GM08714 (cell line): Measurements from ENCODE around the gene ALDH3A2.
"Not testable (repeated sequence)": the region's sequence is repeated elsewhere in the genome, so short reads cannot be mapped to it uniquely, and the experiment has no call there.

ENCODE experiments used
- H3K4me3 ChIP-seq: fragments of 200-500 bp; sonication (Bioruptor generic); 2 replicates; pipeline ENCODE4 v1.5.1; 2014; ENCODE audit warnings: mild to moderate bottlenecking, low read length, inconsistent platforms
- ZNF274 ChIP-seq: IDR thresholded peaks from 2 replicates; pipeline ENCODE4 v1.6.1; 2012; ENCODE audit warnings: mild to moderate bottlenecking, low read depth, low read length

ALDH3A2 gene

DNA sequence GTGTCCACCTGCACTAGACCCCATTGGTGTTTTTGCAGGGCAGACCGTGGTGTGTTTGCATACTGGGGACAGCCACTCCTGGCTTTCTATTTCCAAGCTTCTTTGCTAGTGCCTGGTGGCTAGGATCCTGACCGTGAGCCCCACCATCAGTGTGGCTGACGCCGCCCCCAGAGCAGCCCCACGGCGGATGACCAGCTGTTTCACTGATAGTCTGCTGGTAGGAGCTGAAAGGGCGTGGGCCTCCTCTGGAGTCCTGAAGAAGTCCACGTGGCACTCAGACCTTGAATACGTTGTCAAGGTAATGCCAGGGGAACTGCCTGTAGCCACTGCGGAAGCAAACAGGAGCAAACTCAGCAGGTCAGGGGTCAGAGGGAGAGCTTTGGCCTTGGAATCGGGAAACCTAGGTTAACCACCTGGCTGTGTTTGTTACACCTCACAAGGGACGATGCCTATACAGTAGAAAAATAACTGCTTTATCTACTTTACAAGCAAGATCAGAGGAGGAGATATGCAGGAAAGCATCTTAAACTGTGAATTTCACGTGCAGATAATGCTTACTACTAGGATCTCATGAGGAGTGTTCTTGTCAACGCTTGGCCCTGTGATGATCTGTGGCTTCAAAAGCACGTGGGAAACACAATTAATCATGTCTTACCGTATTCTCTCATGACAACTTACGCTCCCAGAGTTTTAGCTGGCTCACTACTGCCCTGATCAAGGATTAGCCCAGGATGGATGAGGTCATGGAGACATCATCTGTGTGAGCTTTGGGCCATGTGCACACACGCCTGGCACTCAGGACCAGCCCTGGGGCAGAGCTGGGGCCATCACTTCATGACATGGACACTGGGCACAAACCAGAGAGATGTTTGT lies 30.3 kb downstream of the ALDH3A2 start:
- no peak overlapping the region for H3K4me3 ChIP-seq

DNA sequence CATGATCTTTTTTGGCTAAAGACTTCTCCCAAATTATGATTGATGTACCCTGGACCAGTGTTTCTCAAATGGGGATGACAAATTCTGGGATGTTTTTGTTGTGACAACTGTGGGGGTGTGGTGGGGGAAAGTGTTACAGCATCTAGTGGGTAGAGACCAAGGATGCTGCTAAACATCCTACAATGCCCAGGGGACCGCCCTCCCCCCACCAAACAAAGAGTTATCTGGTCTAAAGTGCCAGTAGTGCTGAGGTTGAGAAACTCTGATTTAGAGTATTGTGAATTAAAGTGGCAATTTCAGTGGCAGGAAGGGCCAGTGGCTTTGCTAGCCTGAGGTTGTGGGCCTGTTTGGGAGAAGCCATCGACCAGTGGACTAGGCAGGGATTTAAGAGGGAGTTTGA lies 34.6 kb downstream of the ALDH3A2 start:
- no peak overlapping the region for H3K4me3 ChIP-seq
- no peak for TF ChIP-seq ZNF274

More for the DNA sequence above, 30.3 kb downstream of the ALDH3A2 start:
- TF ChIP-seq ZNF274 = no peak

DNA sequence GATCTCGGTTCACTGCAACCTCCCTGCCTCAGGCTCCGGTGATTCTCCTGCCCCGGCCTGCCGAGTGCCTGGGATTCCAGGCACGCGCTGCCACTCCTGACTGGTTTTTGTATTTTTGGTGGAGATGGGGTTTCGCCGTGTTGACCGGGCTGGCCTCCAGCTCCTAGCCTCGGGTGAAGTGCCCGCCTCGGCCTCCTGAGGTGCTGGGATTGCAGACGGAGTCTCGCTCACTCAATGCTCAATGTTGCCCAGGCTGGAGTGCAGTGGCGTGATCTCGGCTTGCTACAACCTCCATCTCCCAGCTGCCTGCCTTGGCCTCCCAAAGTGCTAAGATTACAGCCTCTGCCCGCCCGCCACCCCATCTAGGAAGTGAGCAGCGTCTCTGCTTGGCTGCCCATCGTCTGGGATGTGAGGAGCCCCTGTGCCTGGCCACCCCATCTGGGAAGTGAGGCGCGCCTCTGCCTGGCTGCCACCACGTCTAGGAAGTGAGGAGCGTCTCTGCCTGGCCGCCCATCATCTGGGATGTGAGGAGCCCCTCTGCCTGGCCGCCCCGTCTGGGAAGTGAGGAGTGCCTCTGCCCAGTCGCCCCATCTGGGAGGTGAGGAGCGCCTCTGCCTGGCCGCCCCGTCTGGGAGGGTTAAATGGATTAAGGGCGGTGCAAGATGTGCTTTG lies 36.5 kb downstream of the ALDH3A2 start:
- not testable (repeated sequence) for H3K4me3 ChIP-seq

DNA sequence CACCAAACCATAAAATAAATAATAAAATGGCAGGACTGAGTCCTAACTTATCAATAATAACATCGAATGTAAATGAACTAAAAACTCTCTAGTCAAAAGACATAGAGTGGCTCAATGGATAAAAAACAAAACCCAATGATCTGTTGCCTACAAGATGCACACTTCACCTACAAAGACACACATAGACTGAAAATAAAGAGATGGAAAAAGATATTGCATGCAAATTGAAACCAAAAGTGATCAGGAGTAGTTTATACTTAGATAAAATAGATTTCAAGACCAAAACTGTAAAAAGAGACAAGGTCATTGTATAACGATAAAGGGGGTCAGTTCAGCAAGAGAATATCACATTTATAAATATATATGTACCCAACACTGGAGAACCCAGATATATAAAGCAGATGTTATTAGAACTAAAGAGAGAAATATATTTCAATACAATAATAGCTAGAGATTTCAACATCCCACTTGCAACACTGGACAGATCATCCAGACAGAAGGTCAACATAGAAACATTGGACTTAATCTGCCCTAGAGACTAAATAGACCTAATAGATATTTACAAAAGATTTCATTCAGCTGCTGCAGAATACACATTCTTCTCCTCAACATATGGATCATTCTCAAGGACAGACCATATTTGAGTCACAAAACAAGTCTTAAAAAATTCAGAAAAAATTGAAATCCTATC lies 38.0 kb downstream of the ALDH3A2 start:
- no peak for TF ChIP-seq ZNF274
- H3K4me3 ChIP-seq = no peak overlapping the region

DNA sequence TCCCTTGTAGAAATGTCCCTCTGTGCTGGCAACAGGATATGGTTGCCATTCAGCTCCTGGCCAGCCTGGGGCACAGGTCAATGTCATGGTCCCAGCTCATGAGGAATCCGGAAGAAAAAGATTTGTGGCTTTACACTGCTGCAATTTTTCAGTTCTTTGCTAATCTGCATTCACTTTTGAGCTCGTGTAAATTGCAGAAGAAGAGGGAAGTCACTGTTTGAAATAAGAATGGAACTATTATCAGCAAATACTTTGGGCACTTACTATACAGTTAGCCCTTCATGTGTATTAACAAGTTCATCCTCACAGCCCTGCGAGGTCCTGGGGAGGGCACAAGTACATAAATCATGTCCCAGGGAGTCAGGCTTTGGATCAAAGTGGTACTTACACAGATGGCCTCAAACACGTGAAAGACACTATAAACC lies 53.7 kb downstream of the ALDH3A2 start:
- no peak overlapping the region for H3K4me3 ChIP-seq
- TF ChIP-seq ZNF274 = no peak

DNA sequence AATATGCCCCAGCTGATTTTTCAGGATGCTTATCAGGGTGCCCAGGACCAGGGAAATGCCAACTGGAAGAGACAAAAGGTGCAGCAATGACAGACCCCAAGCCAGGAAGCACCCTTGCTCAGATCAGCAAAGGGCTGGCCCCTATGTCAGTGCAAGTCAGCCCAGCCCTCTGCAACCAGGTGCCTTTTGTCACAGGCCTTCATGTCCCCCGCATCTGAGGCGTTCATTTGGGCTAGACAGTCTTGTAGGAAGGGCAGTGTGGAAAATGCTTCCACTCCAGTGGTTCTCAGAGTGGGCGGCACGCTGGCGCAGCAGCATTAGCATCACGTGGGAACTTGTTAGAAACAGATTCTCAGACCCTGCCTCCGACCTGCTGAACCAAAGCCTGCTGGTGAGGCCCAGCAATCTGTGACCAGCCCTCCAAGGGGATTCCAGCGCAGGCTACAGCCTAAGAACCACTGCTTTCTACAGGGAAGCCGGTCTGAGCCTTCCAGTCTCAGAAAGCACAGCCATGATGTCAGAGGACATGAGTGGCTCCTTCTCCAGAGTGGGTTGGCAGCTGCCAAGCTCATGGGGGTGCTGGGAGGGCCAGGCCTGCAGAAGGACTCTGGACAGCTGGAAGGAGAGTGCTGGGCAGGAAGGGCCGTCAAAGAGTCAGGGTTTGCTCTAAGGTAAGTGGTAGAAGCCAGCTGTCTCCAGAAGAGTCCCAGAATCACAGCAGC lies 54.7 kb downstream of the ALDH3A2 start:
- H3K4me3 ChIP-seq = no peak overlapping the region
- no peak for TF ChIP-seq ZNF274

DNA sequence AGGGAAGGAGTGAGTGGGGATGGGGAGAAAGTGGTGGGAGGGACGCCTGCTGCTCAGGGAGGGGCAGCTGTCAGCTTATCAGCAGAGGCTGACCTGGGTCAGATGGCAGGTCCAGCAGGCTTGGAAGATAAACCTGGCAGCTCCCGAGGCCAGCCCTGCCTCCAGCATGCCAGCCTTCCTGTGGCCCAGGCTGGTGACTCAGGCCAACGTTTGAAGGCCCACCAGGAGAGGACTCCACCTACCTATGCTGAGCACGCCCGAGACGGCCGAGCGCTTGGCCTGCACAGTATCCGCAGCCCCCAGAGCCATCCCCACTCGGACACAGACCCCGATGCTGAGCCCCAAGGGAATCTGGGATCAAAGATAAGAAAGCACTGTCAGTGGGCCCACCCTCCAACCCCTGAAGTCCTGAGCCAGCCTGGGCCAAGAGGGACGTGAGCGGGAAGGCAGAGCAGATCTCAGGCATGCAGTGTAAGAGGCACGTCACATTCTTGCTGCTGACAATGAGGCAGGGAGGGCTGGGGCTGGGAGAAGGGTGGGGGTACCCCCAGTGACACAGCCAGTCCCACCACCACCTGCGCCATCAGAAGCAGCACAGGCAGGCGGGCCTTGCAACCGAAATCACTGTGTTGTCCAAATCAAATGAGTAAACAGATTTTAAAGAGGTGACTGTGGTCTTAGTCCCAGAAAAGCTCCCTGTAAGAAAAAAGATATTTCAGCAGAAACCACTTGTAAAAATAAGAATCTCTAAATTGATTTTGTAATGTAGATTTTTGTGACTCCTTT lies 55.5 kb downstream of the ALDH3A2 start:
- no peak overlapping the region for H3K4me3 ChIP-seq
- no peak for TF ChIP-seq ZNF274

DNA sequence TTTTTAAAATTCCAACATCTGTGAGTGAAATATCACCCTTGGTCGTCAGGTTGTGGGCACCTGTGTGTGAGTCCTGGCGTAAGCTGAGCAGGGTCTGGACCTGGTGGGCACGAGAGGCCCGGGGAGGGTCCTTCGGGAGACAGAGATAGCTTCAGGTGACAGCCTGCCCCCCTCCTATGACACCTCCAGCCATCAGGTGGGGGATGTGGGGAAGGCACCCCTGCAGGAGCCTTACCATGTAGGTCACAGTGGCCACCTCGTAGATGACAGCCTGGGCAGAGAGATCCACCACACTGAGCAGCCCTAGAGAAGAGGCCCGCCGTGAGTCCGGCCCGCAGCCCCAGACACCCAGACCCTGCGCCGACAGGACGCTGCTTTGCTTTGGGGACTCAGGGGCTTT lies 56.6 kb downstream of the ALDH3A2 start:
- H3K4me3 ChIP-seq = no peak overlapping the region
- TF ChIP-seq ZNF274 = no peak

DNA sequence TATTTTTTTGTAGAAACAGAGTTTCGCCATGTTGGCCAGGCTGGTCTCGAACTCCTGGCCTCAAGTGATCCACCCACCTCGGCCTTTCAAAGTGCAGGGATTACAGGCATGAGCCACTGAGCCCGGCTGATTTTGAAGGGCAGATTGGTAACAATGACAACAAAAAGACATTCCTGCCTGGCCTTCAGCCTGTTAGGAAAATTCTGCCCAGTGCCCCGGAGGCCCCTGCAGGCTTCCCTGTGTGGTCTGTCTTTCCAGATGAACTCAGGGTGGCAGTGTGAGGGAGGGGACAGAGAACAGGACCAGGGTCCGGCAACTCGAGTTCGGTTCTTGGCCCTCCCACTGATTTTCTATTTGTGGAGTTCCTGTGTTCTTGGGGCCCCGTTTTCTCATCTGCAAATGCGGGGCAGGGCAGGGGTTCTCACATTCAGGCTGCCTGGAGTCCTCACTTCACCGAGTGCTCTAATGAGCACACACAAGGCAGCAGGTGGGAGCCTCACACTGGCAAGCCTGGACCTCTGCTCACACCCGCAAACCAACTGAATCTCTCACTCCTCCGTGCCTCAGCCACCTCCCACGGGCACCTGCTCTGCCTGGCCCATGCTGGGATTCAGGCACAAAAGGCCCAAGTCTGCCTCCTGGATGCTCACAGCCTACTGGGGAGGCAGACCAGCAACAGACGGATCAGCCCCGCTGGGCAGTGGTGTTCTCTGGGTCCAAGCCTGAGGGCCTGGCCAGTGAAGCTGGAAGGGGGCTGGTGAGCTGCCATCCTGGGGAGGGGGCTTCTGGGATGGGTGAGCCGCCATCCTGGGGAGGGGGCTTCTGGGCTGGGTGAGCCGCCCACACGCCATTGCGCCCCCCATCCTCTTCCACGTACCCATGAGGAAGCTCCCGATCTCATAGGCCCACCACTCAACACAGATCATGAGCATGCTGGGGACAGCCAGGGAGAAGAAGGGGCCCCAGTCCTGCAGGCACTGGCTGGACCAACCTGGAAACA lies 57.5 kb downstream of the ALDH3A2 start:
- no peak overlapping the region for H3K4me3 ChIP-seq
- TF ChIP-seq ZNF274 = no peak

- no peak overlapping the region for H3K4me3 ChIP-seq
- no peak for TF ChIP-seq ZNF274
These were observed 58.5 kb downstream of the ALDH3A2 start for GRCh38 chr17:19706791-19707727.

DNA sequence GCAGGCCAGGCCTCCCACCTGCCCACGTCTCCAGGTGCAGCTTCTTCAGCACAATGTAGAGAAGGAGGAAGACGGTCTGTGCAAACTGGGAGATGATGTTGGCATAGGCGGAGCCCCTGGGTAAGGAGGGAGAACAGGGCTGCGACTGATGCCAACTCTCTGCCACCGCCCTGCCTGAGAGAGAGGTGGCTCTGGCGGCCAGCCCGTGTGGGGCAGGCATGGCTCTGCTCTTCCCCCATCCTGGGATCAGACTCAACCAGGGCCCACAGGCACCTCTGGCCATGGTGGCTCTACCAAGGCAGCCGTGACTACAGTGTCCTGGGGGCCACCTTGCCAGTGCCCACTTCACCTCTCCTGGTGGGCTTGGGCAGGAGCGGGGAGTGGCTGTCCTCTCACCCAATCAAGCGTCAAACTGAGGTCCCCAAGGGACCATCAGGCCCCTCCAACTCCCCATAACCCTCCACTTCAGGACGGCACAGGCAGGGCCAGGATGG lies 59.2 kb downstream of the ALDH3A2 start:
- TF ChIP-seq ZNF274 = no peak
- no peak overlapping the region for H3K4me3 ChIP-seq
